SU-DHL-6 (cell line): ENCODE measurements around the gene RALGDS.
"Not testable (repeated sequence)": the region's sequence is repeated elsewhere in the genome, so short reads cannot be mapped to it uniquely, and the experiment has no call there.

ENCODE experiments used
- H2AFZ ChIP-seq: fragments of 200-600 bp; sonication (generic); 2 replicates; pipeline ENCODE4 v1.6.1; 2014; ENCODE audit warnings: low read depth, mild to moderate bottlenecking, moderate library complexity, mixed read lengths, antibody characterized with exemption, low read length; ENCODE audit not compliant: severe bottlenecking
- H3F3A ChIP-seq: fragments of 200-600 bp; shearing (Covaris generic); 2 replicates; pipeline ENCODE4 v1.6.0; 2016; ENCODE audit warnings: antibody characterized with exemption, mild to moderate bottlenecking; ENCODE audit not compliant: insufficient read depth
- H3K27ac ChIP-seq: fragments of 200-600 bp; sonication (generic); 2 replicates; pipeline ENCODE4 v1.5.1; 2016; ENCODE audit warnings: low read depth, mild to moderate bottlenecking, low read length, moderate library complexity, mixed read lengths
- H3K27me3 ChIP-seq: fragments of 200-600 bp; sonication (generic), shearing (Covaris generic); 2 replicates; pipeline ENCODE4 v1.6.0; 2014; ENCODE audit warnings: mild to moderate bottlenecking, low read length
- H3K36me3 ChIP-seq: fragments of 200-600 bp; sonication (generic); 2 replicates; pipeline ENCODE4 v1.6.1; 2014; ENCODE audit warnings: mild to moderate bottlenecking, low read length, mixed read lengths
- H3K4me2 ChIP-seq: fragments of 300-600, 200-600 bp; shearing (Covaris generic), sonication (generic); 2 replicates; pipeline ENCODE4 v1.6.0; 2014; ENCODE audit warnings: low read length, low read depth, mild to moderate bottlenecking; ENCODE audit not compliant: poor library complexity, severe bottlenecking
- H3K4me3 ChIP-seq: fragments of 200-600 bp; sonication (generic); 2 replicates; pipeline ENCODE4 v1.5.1; 2014; ENCODE audit warnings: antibody characterized with exemption, low read length, mild to moderate bottlenecking, mixed read lengths; ENCODE audit not compliant: insufficient read depth, poor library complexity, severe bottlenecking
- H3K79me2 ChIP-seq: fragments of 200-600 bp; sonication (generic); 2 replicates; pipeline ENCODE4 v1.6.1; 2014; ENCODE audit warnings: mild to moderate bottlenecking, low read length, moderate library complexity; ENCODE audit not compliant: insufficient read depth
- H3K9ac ChIP-seq: fragments of 200-600 bp; sonication (generic); 2 replicates; pipeline ENCODE4 v1.7.0; 2014; ENCODE audit warnings: mild to moderate bottlenecking, low read length
- H3K9me2 ChIP-seq: fragments of 200-600 bp; sonication (generic); replicated peaks from 2 replicates; pipeline ENCODE4 v1.6.1; 2014; ENCODE audit warnings: low read length; ENCODE audit not compliant: insufficient read depth
- H3K9me3 ChIP-seq: fragments of 200-600 bp; sonication (generic); 2 replicates; pipeline ENCODE4 v1.6.1; 2014; ENCODE audit warnings: low read length, mixed read lengths; ENCODE audit not compliant: insufficient read depth
- H4K20me1 ChIP-seq: fragments of 200-600 bp; sonication (generic); 2 replicates; pipeline ENCODE4 v1.6.1; 2014; ENCODE audit warnings: low read depth, mild to moderate bottlenecking, antibody characterized with exemption, low read length, moderate library complexity, mixed read lengths
- CTCF ChIP-seq: fragments of 200-600 bp; sonication (generic); IDR thresholded peaks from one replicate; pipeline ENCODE4 v1.5.1; 2017; ENCODE audit warnings: antibody characterized with exemption, mild to moderate bottlenecking, low read length, moderate library complexity; ENCODE audit not compliant: insufficient read depth, poor library complexity, severe bottlenecking
- EZH2phosphoT487 ChIP-seq: fragments of 200-600 bp; sonication (generic), shearing (Covaris generic); conservative IDR thresholded peaks from 2 replicates; pipeline ENCODE4 v1.6.1; 2018; ENCODE audit warnings: mild to moderate bottlenecking, antibody characterized with exemption, low read length, moderate library complexity, mixed read lengths

The RALGDS gene

DNA sequence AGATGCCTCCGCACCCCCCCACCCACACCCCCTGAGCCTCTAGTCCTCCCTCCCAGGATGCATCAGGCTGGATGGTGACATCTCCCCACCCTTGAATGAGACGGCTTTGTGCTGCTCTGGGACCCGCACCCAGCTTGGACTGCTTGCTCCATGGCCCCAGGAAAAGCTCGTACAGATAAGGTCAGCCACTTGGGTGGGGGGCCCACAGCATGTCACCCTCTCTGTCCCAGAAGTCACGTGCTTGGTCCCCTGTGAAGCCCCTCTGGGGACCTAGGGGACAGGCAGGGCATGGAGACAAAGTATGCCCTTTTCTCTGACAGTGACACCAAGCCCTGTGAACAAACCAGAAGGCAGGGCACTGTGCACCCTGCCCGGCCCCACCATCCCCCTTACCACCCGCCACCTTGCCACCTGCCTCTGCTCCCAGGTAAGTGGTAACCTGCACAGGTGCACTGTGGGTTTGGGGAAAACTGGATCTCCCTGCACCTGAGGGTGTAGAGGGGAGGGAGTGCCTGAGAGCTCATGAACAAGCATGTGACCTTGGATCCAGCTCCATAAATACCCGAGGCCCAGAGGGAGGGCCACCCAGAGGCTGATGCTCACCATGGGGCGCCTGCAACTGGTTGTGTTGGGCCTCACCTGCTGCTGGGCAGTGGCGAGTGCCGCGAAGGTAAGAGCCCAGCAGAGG is 38.9 kb downstream of the RALGDS start:
- H3K4me2 ChIP-seq, H3K9me2 ChIP-seq, H3K9me3 ChIP-seq, H4K20me1 ChIP-seq, H3K27ac ChIP-seq, H3K9ac ChIP-seq, H3F3A ChIP-seq, H3K79me2 ChIP-seq, H3K27me3 ChIP-seq, H2AFZ ChIP-seq, H3K36me3 ChIP-seq, H3K4me3 ChIP-seq: not testable (repeated sequence)

DNA sequence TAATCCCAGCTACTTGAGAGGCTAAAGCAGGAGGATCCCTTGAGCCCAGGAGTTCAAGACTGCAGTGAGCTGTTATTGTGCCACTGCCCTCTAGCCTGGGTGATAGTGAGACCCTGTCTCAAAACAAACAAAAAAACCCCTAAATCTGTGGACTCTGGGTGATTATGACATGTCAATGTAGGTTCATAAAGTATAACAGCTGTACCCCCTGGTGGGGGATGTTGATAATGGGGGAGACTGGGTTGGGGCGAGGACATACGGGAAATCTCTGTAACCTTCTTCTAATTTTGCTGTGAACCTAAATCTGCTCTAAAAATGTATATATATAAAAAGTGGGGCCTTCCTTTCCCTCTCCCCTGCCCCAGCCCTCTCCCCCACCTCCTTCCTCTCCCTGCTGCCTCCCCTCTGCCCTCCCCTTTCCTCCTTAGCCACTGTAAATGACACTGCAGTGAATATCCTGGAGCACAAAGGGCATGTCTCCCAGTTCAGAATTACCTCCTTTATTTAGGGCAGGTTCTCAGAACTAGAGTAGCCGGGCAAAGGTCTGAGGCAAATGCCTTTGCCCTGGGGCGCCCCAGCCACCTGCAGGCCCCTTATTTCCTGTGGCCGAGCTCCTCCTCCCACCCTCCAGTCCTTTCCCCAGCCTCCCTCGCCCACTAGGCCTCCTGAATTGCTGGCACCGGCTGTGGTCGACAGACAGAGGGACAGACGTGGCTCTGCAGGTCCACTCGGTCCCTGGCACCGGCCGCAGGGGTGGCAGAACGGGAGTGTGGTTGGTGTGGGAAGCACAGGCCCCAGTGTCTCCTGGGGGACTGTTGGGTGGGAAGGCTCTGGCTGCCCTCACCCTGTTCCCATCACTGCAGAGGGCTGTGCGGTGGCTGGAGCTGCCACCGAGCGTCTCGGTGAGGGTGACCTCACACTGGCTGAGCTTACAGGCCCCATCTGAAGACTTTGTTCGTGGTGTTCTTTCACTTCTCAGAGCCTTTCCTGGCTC is 40.0 kb downstream of the RALGDS start:
- H3K9me3 ChIP-seq, H3K9me2 ChIP-seq, H3K4me2 ChIP-seq, H2AFZ ChIP-seq, H4K20me1 ChIP-seq, H3K27ac ChIP-seq, H3K36me3 ChIP-seq, H3K27me3 ChIP-seq, H3F3A ChIP-seq, H3K4me3 ChIP-seq, H3K9ac ChIP-seq, H3K79me2 ChIP-seq: not testable (repeated sequence)

- no peak for TF ChIP-seq EZH2phosphoT487
- no peak for TF ChIP-seq CTCF
- H3K9me3 ChIP-seq = no peaks in the 10 kb centered on the region
- no peaks in the 10 kb centered on the region for H3F3A ChIP-seq
- no peak overlapping the region for H3K9ac ChIP-seq
- H3K4me3 ChIP-seq = no peak overlapping the region
- no peak overlapping the region for H3K4me2 ChIP-seq
- no peaks in the 10 kb centered on the region for H4K20me1 ChIP-seq
- no peak overlapping the region for H2AFZ ChIP-seq
- no peaks in the 10 kb centered on the region for H3K27me3 ChIP-seq
- H3K79me2 ChIP-seq = no peaks in the 10 kb centered on the region
- H3K36me3 ChIP-seq = no peaks in the 10 kb centered on the region
- no peaks in the 10 kb centered on the region for H3K9me2 ChIP-seq
- no peak overlapping the region for H3K27ac ChIP-seq
Observed at GRCh38 chr9:133080161-133080560, 40.9 kb downstream of the RALGDS start.

DNA sequence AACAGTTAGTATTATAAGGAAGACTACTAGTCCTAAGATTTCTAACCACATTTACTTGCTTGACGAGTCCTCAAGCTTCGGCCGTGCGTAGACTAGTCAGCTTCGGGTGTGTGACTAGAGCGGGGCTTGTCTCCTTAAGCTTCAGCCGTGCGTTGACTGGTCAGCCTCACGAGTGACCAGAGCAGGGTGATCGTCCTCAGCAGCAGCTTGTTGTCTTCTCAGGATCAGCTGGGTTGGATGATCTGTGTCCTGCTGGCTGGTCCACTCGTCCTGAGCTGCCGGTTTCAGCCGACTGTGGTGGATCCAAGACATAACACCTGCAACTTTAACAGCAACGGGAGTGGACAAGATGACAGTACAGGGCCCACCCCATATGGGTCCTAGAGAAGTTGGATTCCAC is 42.6 kb downstream of the RALGDS start:
- Histone ChIP-seq H3K27ac (no peak overlapping the region), H3K27me3 (no peaks in the 10 kb centered on the region), H3K9me2 (no peaks in the 10 kb centered on the region)

More for the DNA sequence above, 42.6 kb downstream of the RALGDS start:
- no peak overlapping the region for H2AFZ ChIP-seq
- no peak overlapping the region for H3K4me3 ChIP-seq
- H4K20me1 ChIP-seq = no peaks in the 10 kb centered on the region
- no peaks in the 10 kb centered on the region for H3K9me3 ChIP-seq
- no peaks in the 10 kb centered on the region for H3F3A ChIP-seq
- TF ChIP-seq EZH2phosphoT487 = no peak
- no peak for TF ChIP-seq CTCF
- no peaks in the 10 kb centered on the region for H3K36me3 ChIP-seq
- H3K9ac ChIP-seq = no peak overlapping the region
- no peak overlapping the region for H3K4me2 ChIP-seq
- no peaks in the 10 kb centered on the region for H3K79me2 ChIP-seq
